ENCODE data around the gene QPRT.
"Not testable (repeated sequence)": the region's sequence is repeated elsewhere in the genome, so short reads cannot be mapped to it uniquely, and the experiment has no call there.

Gene QPRT

GRCh38 chr16:29662000-29662728 lies 16.8 kb upstream of the QPRT start:
- no peak for DNase-seq (ENCODE audit: extremely low read depth in 1 of 2, low read depth in 1 of 2)

- DNase-seq (ENCODE audit: extremely low read depth in 1 of 2, low read depth in 1 of 2) = no peak
Measured at GRCh38 chr16:29662729-29663015, 16.3 kb upstream of the QPRT start.

GRCh38 chr16:29663016-29663806 lies 15.8 kb upstream of the QPRT start, which contains the start of gene SPN:
Gene SPN (plus strand): TSS chr16:29663247. CDS start chr16:29663729, 482 bp downstream.
- no peak for DNase-seq (ENCODE audit: extremely low read depth in 1 of 2, low read depth in 1 of 2)

GRCh38 chr16:29663807-29664090 lies 15.2 kb upstream of the QPRT start:
- DNase-seq (ENCODE audit: extremely low read depth in 1 of 2, low read depth in 1 of 2) = no peak

GRCh38 chr16:29664091-29664921 lies 14.7 kb upstream of the QPRT start:
- no peak for DNase-seq (ENCODE audit: extremely low read depth in 1 of 2, low read depth in 1 of 2)

GRCh38 chr16:29665294-29666077 lies 13.5 kb upstream of the QPRT start:
- no peak for DNase-seq (ENCODE audit: extremely low read depth in 1 of 2, low read depth in 1 of 2)

GRCh38 chr16:29667322-29667610 lies 11.7 kb upstream of the QPRT start:
- not testable (repeated sequence) for DNase-seq (ENCODE audit: extremely low read depth in 1 of 2, low read depth in 1 of 2)

- no peak for DNase-seq (ENCODE audit: extremely low read depth in 1 of 2, low read depth in 1 of 2)
Measured at GRCh38 chr16:29667755-29668154, 11.2 kb upstream of the QPRT start.

- DNase-seq (ENCODE audit: extremely low read depth in 1 of 2, low read depth in 1 of 2) = no peak
Measured at GRCh38 chr16:29668267-29668666, 10.7 kb upstream of the QPRT start.

- no peak for DNase-seq (ENCODE audit: extremely low read depth in 1 of 2, low read depth in 1 of 2)
Measured at GRCh38 chr16:29673501-29673900, 5.5 kb upstream of the QPRT start.

- no peak for DNase-seq (ENCODE audit: extremely low read depth in 1 of 2, low read depth in 1 of 2)
Measured at GRCh38 chr16:29674188-29674587, 4.8 kb upstream of the QPRT start.

GRCh38 chr16:29675811-29676643 lies 3.0 kb upstream of the QPRT start:
- DNase-seq (ENCODE audit: extremely low read depth in 1 of 2, low read depth in 1 of 2) = no peak

- no peak for DNase-seq (ENCODE audit: extremely low read depth in 1 of 2, low read depth in 1 of 2)
Measured at GRCh38 chr16:29676989-29677785, 1.8 kb upstream of the QPRT start.

GRCh38 chr16:29680180-29680598 lies 1.2 kb downstream of the QPRT start:
- no peak for DNase-seq (ENCODE audit: extremely low read depth in 1 of 2, low read depth in 1 of 2)

- DNase-seq (ENCODE audit: extremely low read depth in 1 of 2, low read depth in 1 of 2) = no peak
Measured at GRCh38 chr16:29683543-29684090, 4.6 kb downstream of the QPRT start.

GRCh38 chr16:29684679-29685078 lies 5.7 kb downstream of the QPRT start:
- DNase-seq (ENCODE audit: extremely low read depth in 1 of 2, low read depth in 1 of 2) = no peak

- no peak for DNase-seq (ENCODE audit: extremely low read depth in 1 of 2, low read depth in 1 of 2)
Measured at GRCh38 chr16:29686740-29687332, 7.9 kb downstream of the QPRT start.

- no peak for DNase-seq (ENCODE audit: extremely low read depth in 1 of 2, low read depth in 1 of 2)
Measured at GRCh38 chr16:29687755-29688154, 8.8 kb downstream of the QPRT start.

GRCh38 chr16:29688172-29688571 lies 9.2 kb downstream of the QPRT start:
- no peak for DNase-seq (ENCODE audit: extremely low read depth in 1 of 2, low read depth in 1 of 2)
